ENCODE measurements around the gene PISD. TPM values are rescaled to one million over a fixed set of nuclear protein-coding genes. Genes with fewer than 3 reads are reported as not detected.

PISD gene
- total RNA-seq, 1 experiment from 2014 or later = 58.7 TPM

GRCh38 chr22:31614781-31615490, 47.1 kb downstream of the PISD start:
- no peak for TF ChIP-seq CTCF (IDR thresholded peaks at IDR 0.05; ENCODE audit: insufficient read depth in 1 of 2, low read depth in 1 of 2, low read length in 1 of 2, severe bottlenecking in 1 of 2, unreplicated experiment in 1 of 2)
- no TSS peak for BruUV-seq (replicated peaks)
- intact Hi-C loops (cut with micrococcal nuclease; ENCODE audit: unreplicated experiment) = loop anchor here (5.0 kb wide), 2 partner anchors 38 to 53 kb away; no protein-coding TSS in a partner anchor
- peaks cover 13% of the 10 kb centered on the region for H3K4me1 ChIP-seq
- DNase-seq = no peak
- peaks cover 4% of the 10 kb centered on the region for H3K36me3 ChIP-seq (ENCODE audit: control insufficient read depth, insufficient read depth, low read length)
- peak overlapping the region; percentile 66 for H3K27ac Mint-ChIP-seq (ENCODE audit: unreplicated experiment)
- ChIA-PET POLR2A (no interaction called here), CTCF (interaction anchor here (1.5 kb wide), 1 partner anchor 53 kb away, joined by 4 read pairs; no protein-coding TSS in a partner anchor)
- no peaks in the 10 kb centered on the region for H3K27me3 ChIP-seq (replicated peaks; ENCODE audit: control insufficient read depth, insufficient read depth, low read length)
- no peaks in the 10 kb centered on the region for H3K9me3 ChIP-seq
- H3K4me3 ChIP-seq (ENCODE audit: low read depth, low read length) = no peak overlapping the region
- H3K4me1 Mint-ChIP-seq (ENCODE audit: low read depth, unreplicated experiment) = no peaks in the 10 kb centered on the region
- H3K9me3 Mint-ChIP-seq (ENCODE audit: unreplicated experiment) = no peaks in the 10 kb centered on the region
- H3K36me3 Mint-ChIP-seq (ENCODE audit: insufficient read depth, unreplicated experiment) = peaks cover 63% of the 10 kb centered on the region
- H3K27me3 Mint-ChIP-seq (ENCODE audit: insufficient read depth, unreplicated experiment) = no peaks in the 10 kb centered on the region
- H3K4me3 Mint-ChIP-seq (ENCODE audit: unreplicated experiment) = no peak overlapping the region

- ChIA-PET POLR2A (no interaction called here), CTCF (interaction anchor here (0.6 to 1.3 kb wide), 2 partner anchors 53 to 83 kb away, joined by 4 to 5 read pairs; no protein-coding TSS in a partner anchor)
- Mint-ChIP-seq H3K27me3 (ENCODE audit: insufficient read depth, unreplicated experiment) (no peaks in the 10 kb centered on the region), H3K9me3 (ENCODE audit: unreplicated experiment) (no peaks in the 10 kb centered on the region), H3K4me3 (ENCODE audit: unreplicated experiment) (no peak overlapping the region), H3K27ac (ENCODE audit: unreplicated experiment) (peak overlapping the region; percentile 66), H3K36me3 (ENCODE audit: insufficient read depth, unreplicated experiment) (peaks cover 52% of the 10 kb centered on the region), H3K4me1 (ENCODE audit: low read depth, unreplicated experiment) (no peaks in the 10 kb centered on the region)
- H3K9me3 ChIP-seq = no peaks in the 10 kb centered on the region
- peaks cover 13% of the 10 kb centered on the region for H3K4me1 ChIP-seq
- peaks cover 4% of the 10 kb centered on the region for H3K36me3 ChIP-seq (ENCODE audit: control insufficient read depth, insufficient read depth, low read length)
- no peaks in the 10 kb centered on the region for H3K27me3 ChIP-seq (replicated peaks; ENCODE audit: control insufficient read depth, insufficient read depth, low read length)
- TF ChIP-seq CTCF (IDR thresholded peaks at IDR 0.05; ENCODE audit: insufficient read depth in 1 of 2, low read depth in 1 of 2, low read length in 1 of 2, severe bottlenecking in 1 of 2, unreplicated experiment in 1 of 2) = no peak
- no TSS peak for BruUV-seq (replicated peaks)
- intact Hi-C loops (cut with micrococcal nuclease; ENCODE audit: unreplicated experiment) = no loop called here
- H3K4me3 ChIP-seq (ENCODE audit: low read depth, low read length) = no peak overlapping the region
- no peak for DNase-seq
These were observed 48.1 kb downstream of the PISD start for GRCh38 chr22:31613904-31614296.

GRCh38 chr22:31613286-31613903, 48.6 kb downstream of the PISD start:
- Mint-ChIP-seq H3K4me1 (ENCODE audit: low read depth, unreplicated experiment) (no peaks in the 10 kb centered on the region), H3K27me3 (ENCODE audit: insufficient read depth, unreplicated experiment) (no peaks in the 10 kb centered on the region), H3K27ac (ENCODE audit: unreplicated experiment) (peak overlapping the region; percentile 66), H3K9me3 (ENCODE audit: unreplicated experiment) (no peaks in the 10 kb centered on the region), H3K4me3 (ENCODE audit: unreplicated experiment) (no peak overlapping the region), H3K36me3 (ENCODE audit: insufficient read depth, unreplicated experiment) (peaks cover 48% of the 10 kb centered on the region)
- TF ChIP-seq CTCF (IDR thresholded peaks at IDR 0.05; ENCODE audit: insufficient read depth in 1 of 2, low read depth in 1 of 2, low read length in 1 of 2, severe bottlenecking in 1 of 2, unreplicated experiment in 1 of 2) = no peak
- H3K4me3 ChIP-seq (ENCODE audit: low read depth, low read length) = no peak overlapping the region
- POLR2A ChIA-PET = no interaction called here
- no TSS peak for BruUV-seq (replicated peaks)
- H3K9me3 ChIP-seq = no peaks in the 10 kb centered on the region
- CTCF ChIA-PET = interaction anchor here (0.6 to 1.3 kb wide), 3 partner anchors 52 to 83 kb away, joined by 4 to 5 read pairs (median 5); no protein-coding TSS in a partner anchor
- intact Hi-C loops (cut with micrococcal nuclease; ENCODE audit: unreplicated experiment) = no loop called here
- no peaks in the 10 kb centered on the region for H3K27me3 ChIP-seq (replicated peaks; ENCODE audit: control insufficient read depth, insufficient read depth, low read length)
- H3K36me3 ChIP-seq (ENCODE audit: control insufficient read depth, insufficient read depth, low read length) = peaks cover 4% of the 10 kb centered on the region
- H3K4me1 ChIP-seq = peaks cover 13% of the 10 kb centered on the region
- no peak for DNase-seq

All from Caco-2 (cell line).